Stimulated activated CD4-positive, alpha-beta T cell treated with anti-CD3 and anti-CD28 coated beads, Interleukin-1b, Interleukin-23, amount 100 ng/mL, for 24 hours (primary cell): Measurements from ENCODE around the gene WNT5B.
A peak's percentile ranks its signal among the peaks of the same experiment; 100 is the strongest.

ENCODE experiments used
- DNase-seq, 4 experiments: peaks; one replicate each; pipeline ENCODE4 v3.0.0-alpha.2; 2020; ENCODE audit warnings: low read depth in 4 of 4, low spot score in 1 of 4

The WNT5B gene

DNA sequence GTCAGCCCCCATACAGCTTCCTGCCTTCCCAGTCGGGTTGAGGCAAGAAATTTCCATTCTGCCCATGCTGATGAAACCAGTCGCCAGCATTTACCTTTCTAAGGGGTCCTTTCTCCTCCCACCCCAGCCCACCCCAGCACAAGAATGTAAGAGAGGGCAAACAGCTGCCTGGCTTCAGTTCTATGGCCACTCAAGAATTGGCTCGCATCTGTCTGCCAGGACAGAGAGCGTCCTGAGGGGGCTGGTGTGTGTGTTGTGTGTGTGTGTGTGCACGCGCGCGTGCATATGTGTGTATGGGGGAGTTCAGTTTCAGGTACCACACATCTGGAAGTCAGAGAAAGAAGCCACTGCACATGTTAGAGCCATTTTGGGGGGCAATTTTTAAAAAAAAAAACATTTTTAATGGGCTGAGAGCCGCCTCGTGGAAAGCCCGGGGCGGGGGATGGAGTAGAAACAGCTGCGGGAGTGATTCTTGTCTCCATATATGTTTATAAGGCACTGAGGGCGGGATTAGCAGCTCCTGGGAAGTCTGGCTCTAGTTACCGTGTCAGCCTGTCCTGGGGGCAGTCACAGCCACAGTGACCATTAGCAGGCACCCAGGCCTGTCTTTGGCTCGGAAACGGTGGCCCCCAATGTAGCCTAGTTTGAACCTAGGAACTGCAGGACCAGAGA lies at the start of gene WNT5B:
Gene WNT5B, plus strand, starts transcription at position 566 of the 672 bp plus-strand sequence. CDS start 2,124 bp downstream, outside the sequence.
- DNase-seq, result no peak

DNA sequence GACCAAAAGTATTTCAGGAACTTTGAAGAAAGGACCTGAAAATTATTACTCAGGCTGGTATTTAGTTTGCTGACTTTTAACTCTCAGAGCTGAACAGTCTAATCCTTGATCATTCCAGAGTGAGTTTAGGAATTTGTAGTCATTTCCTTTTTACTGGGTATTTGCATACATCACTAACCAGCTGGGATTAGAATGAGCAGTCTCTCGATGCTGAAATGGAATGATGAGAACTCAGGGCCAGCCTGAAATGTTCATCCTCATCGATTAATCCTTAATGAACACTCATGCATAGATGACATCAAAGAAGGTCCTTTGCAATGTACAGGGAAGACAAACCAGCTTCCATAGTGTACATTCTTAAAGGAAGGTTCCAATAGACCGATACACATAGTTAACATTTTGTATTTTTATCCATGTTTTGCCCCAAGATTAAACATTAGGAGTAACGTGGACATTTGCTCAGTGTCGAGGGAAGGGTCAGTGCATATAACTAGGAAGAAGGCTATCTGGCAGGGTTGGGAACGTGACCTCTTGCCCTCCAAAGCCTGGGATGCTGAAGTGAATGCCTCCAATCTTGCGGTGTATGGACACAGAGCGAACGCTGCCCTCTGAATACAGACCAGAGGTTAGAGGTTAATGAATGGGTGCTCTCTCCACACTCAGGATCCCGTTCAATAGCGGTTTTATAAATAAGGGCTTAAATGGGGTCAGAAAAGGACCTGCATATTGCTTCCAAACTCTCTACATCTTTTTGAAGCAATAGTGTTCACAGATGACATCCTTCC lies 49.2 kb upstream of the WNT5B start:
- DNase-seq, result no peak

DNA sequence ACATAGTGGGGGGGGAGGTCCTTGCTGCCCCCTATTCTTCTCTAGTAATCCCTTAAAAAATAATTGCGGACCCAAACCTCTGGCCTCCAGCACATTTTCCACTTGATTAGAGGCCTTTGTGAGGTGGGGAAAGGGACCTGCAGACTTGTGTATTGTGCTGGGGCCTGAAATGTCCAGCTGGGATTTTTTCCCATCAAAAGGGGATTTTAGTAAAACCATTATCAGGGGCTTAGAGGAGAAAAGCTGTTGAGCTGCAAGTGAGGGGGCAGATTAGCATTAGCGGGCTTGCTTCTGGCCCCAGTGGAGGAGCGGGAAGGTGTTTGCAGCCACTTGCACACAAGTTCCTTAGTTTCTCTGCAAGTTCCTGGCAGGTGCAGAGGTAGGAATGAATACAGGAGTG lies 48.5 kb upstream of the WNT5B start:
- DNase-seq, result no peak

DNA sequence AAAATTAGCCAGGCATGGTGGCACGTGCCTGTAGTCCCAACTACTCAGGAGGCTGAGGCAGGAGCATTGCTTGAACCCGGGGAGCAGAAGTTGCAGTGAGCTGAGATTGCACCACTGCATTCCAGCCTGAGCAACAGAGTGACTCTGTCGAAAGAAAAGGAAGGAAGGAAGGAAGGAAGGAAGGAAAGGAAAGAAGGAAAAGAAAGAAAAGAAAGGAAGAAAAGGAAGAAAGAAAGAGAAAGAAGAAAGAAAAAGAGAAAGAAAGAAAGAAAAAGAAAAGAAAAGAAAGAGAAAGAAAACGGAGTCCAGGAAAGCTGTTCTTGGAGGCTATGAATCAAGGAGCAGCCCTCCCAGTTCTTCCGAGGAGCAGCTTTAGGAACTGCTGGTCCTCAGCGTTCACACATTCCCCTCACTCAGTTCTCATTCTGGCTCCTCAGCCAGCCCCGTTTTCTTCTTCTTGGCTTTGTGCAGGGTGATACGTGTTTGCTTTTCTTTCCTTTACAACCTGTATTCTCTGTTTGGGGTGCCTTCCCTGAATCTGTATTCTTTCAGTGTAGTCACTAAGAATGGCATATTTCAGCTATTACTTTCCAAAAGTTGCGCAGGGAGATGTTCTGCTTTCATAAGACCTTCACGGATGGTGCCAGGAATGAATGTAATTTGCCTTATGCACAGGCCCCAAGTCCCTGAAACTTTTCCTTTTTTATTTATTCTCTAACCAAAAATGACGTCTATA lies 46.9 kb upstream of the WNT5B start:
- no peak for DNase-seq

DNA sequence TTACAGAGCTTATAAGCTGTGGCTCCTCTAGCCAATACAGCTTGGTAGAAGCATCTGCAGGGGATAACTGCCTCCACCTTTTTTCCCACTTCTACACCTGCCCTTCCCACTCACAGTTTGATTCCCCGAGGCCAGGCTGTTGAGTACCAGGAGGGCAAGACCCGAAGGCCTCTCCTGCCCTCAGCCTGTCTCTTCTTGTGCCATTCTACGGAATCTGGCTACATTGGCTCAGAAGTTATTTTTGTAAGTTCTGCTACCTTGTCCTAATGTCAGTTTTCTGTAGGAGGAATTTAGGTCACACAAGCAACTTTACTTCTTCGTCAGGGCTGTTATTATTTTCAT lies 46.4 kb upstream of the WNT5B start:
- DNase-seq, result no peak

DNA sequence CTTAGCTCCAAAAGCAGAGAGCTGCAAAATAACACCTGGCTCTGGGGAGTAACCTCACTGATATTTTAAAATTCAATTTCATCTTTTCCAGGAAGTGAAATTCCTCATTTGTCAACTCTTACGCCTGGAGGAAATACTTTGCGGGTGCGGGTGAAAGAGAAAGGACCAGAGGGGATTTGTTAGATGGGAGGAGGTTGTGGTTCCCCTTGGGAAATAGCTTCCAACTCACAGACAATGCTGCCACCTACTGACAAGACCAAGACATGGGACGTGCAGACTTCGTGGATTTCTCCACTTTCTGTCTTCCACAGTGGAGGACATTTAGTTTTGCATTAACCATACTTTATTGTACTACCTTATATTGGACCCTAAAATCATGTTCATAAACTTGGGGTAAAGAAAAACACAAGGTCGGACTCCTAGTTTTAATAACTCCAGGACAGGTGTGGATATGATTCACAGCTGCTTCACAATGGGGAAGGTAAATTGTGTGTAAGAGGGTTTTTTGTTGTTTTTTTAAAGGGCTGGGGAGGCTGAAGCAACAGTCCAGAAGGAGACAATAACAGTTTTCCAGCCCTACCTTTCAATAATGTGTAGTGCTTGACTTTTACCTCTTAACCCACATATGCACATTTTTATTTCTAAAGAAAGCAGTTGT lies 45.5 kb upstream of the WNT5B start:
- peak in 1 of 4 experiments; percentile 52 for DNase-seq

DNA sequence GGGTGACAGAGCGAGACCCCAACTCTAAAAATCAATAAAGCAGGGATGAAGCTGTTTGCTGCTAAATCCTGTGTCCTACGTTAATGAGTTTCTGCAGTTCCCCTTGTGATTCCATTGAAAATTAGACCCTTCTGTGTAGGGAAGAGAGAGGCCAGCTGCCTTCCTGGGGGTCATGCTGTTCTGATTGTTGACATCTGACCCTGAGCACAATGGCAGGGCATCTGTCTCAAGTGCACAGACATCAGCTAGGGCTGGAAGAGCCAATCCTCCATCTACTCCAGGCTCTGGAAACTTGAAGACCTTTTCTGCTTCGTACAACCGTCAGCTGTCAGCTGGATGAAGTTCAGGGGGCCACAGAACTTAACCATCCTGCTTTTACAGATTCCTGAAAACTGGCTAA lies 44.7 kb upstream of the WNT5B start:
- DNase-seq, result no peak

DNA sequence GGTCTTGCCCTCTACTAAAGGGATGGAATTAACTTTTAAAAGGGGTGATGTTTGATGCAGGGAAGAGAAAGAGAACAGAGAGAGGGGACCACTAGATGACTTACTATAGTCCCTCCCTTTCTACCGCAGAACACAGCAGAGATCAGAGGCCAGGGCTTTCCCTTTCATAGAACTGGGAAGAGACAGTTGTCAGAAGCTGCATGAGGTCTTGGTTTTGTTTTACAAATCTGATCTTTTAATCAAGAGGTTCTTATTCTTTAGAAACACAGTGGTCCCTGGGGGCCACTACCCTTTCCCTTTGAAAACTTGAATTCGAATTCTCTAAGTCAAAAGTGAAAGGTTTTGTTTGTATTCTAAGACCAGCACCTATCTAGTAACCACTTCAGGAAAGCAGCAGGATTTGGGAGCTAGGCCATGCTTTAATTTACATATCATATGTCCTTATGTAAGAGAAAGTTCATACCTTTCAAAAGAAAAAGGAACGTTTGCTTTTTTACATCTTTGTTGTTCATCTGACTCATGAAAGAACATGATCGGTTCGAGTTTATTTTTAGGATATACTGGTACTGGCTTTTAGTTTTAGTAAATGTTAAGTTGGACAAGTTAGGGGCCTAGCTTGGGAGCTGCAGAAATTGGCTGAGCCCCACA lies 41.0 kb upstream of the WNT5B start:
- DNase-seq, result no peak

DNA sequence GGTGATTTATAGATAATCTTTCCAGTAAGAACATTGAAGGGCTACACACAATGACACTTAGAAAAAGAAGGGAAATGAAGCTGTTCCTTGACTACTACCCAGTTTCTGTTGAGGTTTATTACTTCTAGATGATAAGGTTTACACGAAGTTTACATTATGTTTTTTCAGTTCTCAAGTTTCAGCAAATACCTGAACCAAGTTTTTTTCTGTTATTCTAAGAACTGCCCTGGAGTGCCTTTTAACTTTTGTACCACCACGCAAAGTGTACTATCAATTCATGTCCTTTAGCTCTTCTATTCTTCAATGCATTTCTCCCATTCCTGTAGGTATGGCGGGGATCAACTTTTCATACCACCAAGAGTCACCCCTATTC lies 40.5 kb upstream of the WNT5B start:
- no peak for DNase-seq

DNA sequence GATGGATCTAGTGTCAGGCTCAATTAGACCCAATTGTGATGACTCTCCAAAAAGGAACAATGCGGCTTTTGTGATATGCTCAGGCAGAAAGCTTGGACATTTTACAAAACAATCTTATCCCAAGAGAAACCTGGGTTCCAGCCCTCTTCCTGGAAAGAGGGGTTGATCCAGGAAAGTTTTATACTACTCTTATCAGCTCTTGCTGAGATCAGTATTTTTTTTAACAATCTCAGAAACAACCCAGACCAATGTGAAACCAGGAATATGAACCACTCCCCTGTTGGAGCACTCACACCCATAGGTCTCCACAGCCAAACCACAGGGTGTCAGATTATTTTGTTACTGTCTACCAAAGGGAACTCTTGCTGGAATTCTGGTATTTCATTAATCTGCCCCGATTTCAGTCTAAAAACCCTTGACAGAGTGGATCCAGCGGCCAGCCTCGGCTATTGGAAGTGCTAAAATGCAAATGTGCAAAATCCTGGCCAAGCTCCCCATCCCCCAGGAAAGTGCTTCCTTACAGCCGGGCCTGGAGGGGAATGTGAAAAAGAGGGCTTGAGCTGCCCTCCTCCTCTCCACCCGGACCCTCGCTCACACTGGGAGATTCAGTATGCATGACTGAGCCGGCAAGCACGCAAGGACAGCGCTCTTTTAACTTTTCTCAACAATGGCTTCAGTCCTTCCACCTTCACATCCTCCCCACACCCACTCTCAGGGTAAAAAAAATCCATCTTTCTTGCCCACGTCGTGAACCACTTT lies 38.6 kb upstream of the WNT5B start:
- no peak for DNase-seq

DNA sequence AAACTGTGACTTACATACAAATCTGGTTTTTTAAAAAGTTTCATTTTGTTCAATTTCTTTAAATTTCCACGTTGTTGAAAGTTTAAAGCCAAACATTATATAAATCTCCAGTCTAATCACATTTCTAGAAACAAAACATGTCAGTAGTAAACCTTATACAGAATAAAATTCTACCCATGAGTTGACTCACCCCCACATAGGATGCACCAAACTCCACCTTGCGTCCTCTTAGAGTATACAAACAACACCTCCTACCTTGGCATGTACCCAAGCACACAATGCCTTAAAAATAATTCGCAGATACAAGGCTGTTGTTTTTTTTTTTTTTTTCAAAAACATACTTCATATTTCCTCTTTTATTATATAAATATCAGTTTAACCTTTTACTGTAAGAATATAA lies 38.0 kb upstream of the WNT5B start:
- no peak for DNase-seq

DNA sequence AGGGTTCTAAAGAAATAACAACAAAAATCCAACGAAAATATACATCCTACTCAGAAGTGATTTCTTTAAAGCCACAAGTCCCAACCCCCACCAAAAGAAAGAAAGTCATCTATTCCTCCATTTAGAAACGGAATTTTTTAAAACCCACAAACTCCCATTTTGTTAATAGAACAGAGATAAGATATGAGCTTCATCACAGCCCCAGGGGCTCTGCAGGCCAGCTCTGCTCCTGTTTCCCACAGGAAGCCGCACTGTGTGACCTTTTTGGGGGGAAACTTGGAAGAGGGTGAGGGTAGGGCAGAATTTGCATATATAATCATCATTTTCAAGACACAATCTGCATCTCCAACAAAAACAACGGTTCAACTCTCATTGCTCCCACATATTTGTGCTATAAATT lies 37.5 kb upstream of the WNT5B start:
- DNase-seq, result no peak

DNA sequence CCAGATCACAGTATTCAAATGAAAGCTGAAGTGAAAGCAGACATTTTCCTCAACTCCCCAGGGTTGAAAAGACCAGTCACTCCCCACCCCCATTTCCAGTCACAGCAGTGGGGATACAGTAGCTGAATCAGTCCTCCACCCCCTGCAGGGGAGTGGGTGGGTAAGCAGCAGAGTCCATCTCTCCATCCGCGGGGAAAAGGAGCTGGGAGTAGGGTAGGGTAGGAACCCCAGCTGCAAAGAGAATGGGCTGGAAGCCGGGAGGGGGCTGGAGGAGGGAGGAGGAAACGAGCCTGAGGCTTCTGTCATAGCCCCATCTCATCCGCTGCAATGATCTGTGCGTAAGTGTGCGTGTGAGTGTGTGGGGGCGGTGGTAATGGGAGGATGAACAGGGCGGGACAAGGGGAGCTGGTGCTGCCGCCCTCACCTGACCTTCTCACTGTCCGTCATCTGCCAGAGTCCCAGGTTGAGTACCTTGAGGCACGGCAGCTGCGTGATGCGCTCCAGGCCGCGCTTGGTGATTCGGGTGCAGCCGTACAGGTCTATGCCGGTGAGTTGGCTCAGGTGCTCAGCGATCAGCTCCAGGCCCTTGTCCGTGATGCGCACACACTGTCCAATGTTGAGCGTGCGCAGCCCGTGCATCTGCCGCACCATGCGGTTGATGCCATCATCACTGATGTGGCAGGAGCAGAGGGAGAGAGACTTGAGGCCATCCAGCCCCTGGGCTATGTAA lies 36.4 kb upstream of the WNT5B start:
- DNase-seq, result peak in 1 of 4 experiments; percentile 59

DNA sequence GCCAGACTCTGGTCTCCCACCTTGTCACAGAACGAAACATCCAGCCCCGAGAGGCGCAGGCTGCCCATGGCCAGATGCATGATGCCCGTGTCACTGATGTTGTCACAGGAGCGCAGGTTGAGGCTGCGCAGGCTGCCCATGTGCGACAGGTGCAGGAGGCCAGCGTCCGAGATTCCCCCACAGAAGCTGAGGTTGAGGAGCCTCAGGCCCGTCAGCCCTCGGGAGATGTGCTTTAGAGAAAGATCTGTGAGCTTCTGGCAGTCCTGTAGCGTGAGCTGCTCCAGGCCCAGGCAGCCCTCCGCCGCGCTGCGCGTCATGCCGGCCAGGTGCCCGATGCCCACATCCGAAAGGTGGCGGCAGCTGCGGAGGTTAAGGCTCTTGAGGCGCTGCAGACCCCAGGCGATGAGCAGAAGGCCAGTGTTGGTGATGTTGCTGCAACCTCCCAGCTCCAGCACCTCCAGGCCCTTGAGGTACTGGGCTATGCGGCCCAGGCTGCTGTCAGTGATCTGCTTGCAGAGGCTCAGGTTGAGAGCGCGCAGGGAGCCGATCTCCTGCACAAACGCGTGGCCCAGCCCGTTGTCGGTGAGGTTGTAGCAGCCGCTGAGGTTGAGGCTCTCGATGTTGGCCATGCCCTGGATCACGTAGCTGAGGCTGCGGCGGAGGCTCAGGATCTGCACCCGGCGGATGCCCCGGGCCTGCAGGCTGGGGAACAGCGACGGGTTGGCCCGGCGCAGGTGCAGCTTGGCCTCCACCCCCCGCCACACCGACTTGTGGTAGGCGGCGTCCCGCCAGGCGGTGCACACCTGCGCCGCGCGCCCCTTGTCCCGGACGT lies 35.6 kb upstream of the WNT5B start:
- no peak for DNase-seq

DNA sequence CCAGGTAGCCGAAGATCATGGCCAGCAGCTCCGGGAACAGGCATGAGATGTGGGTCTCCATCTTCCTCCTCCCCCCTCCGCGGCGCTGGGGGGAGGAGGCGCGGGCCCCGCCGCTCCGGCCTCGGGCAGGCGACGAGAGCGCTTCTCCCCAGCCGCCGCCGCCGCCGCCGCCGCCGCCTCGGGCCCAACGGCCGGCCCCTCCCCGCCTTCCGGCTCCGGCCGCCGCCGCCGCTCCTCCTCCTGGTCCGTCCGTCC lies 35.1 kb upstream of the WNT5B start:
- DNase-seq, result no peak

DNA sequence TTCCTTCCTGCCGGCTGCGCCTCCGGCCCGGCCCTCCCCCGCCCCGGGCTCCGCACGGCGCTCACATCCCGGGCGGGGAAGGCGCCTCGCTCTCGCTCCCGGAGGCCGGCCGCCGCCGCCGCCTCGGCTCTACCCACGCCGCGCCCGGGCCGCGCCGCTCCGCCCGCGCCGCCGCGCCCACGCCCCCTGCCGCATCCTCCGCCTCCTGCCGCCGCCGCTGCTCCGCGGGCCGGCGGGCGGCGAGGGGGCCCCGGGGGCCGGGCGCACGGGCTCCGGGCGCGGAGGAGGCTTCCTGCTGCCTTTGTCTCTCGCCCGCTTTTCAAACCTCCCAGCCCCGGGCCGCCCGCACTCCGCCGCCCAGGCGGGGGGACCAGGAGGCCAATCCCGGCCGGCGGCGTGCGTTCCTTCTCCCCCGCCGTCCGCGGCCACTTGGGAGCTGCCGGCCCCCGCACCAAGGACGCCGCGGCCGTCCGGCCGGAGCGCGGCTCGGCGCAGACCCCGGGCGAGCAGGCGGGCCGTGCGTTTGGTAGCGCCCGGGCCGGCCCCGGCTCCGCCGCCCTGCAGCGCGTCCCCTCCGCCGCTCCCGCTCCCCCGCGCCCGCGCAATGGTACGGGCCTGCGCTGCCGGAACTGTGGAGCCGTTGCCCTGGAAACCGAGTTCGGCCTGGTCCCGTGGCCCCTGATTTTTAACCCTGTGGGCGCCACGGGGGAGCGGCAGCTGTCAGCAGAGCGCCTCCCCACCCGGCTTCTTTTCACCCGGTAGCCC lies 34.6 kb upstream of the WNT5B start, which contains the start of gene FBXL14:
Gene FBXL14, minus strand, starts transcription at position 321 of the 765 bp plus-strand sequence. CDS start 515 bp downstream, outside the sequence.
- peak; percentile 72 to 81 (median 78) for DNase-seq

DNA sequence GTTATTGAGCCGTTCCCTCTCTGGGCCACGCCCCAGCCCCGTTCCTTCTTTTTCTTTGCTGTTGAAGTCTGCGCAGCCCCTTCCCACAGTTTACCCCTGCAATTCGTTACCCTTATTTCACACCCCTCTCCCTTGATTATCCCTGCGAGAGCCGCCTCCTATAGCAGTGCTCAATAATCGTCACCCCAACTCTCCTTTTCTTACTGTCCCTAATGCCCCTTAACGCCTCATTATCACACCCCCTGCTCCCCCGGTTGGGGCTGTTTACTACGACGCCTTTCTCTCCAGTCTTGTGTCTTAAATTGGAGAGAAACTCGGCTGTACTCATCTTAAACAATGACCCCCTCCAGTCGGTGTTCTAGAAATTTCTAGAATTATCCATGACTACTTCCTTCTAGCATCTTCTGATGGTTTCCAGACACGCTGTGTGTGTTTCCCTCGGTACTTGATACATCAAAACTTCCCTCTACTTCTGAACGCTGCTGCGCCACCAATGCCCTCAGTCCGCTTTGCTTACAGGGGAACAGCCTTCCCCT lies 33.9 kb upstream of the WNT5B start:
- DNase-seq, result no peak
